ENCODE results near the gene EIF3L.

EIF3L gene

DNA sequence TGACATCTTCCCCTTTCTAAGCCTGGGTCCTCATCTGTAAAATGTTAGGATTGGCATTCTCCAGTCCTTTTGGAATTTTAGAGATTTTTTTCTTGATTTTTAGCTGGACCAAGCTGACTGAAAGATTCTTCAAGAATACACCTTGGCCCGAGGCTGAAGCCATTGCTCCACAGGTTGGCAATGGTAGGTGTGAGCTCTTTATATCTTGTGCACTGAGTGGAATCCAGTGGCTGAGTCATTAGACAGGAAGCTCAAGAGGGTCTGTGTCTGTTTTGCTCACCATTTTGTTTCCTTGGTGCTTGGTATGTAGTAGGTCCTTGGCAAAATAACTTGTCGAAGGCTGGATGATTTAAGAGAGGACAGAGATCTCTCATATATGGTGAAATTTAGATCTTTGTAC lies 6.2 kb downstream of the EIF3L start:
- no peak for DNase-seq

DNA sequence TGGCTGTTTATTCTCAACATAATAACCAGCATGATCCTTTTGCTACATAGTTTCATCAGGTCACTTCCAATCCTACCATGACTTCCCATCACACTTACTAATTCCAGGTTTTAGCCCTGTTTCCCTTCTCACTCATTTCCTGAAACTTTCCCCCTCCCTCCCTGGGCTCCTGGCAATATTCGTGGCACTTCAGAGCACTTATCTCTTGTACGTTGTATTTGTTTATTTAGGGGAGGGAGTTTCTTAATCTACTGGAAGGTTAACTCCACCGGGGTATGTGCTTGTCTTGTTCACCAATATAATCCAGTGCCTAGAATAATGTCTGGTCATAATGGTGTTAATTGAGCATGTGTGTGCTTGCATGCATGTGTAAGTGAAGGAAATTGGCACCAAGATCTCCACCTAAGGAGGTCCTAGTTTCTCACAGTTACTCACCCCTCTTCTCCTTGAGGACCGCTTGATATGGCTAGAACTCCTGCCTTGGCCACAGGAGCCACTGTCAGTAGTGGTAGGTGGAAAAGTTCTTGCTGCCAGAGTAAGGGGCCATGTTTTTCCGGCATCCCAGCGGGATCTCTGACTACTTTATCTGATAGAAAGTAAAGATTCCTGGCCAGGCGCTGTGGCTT lies 11.7 kb downstream of the EIF3L start:
- no peak for DNase-seq

DNA sequence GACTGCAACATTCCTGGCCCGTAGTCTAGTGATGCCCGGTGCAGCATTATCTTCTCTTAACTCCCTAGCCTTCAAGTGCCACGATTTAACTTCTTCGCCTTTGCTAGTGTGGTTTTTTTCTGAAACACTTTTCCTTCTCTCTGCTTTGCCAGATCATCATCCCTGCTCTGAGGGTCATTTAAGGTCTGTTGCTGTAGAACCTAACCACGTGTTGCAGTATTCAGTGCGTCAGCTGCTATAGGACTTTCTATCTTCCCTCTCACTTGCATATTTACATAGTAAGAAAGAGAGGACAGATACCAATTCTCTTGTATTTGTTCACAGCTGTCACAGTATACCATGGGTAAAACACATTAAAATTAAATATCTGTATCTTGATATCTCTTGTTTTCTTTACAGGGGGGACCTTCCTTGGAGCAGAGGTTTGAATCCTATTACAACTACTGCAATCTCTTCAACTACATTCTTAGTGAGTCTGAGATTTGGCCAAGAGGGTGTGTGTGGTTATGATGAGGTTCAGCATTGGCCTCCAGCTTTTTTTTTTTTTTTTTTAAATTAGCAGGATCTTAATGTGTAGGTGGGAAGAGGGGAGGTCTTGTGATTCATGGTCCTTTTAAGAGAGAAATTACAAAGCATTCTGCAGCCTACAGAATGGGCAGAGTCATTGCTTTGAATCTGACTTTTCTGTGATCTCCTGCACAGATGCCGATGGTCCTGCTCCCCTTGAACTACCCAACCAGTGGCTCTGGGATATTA lies 13.5 kb downstream of the EIF3L start:
- no peak for DNase-seq

DNA sequence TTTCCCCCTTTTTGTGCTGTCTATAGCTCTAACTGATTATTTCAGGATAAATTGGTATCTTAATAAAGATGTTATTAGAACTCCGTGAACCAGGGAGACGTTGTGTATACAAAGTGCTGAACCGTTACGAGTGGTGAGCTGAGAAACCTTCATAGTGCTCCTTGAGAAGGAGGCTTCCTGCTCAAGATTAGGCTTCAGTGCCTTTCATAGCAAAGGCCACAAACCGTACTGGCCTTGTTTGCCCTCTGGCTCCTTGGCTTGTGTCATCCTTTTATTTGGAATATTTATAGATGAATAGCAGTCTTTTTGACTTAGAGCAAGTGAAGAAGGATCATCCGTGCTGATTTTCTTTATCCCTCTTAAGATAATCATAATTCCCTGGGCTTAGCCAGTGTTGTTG lies 16.3 kb downstream of the EIF3L start:
- no peak for DNase-seq

DNA sequence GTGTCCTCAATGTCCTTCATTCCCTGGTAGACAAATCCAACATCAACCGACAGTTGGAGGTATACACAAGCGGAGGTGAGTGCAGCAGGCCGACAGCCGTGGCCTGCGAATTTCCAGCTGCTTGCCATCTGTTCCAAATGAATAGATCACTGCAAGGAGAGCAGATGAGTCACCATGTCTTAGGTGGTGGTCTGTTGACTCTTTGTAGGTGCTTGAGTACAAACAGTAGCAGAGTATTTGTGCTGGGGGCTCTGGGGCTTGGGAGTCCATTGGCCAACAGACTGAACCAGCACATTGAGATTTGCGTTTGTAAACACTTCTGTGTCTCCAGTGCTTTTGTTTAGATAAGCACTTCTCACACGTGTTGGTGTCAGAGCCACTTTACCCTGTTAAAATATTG lies 21.1 kb downstream of the EIF3L start:
- DNase-seq: no peak

DNA sequence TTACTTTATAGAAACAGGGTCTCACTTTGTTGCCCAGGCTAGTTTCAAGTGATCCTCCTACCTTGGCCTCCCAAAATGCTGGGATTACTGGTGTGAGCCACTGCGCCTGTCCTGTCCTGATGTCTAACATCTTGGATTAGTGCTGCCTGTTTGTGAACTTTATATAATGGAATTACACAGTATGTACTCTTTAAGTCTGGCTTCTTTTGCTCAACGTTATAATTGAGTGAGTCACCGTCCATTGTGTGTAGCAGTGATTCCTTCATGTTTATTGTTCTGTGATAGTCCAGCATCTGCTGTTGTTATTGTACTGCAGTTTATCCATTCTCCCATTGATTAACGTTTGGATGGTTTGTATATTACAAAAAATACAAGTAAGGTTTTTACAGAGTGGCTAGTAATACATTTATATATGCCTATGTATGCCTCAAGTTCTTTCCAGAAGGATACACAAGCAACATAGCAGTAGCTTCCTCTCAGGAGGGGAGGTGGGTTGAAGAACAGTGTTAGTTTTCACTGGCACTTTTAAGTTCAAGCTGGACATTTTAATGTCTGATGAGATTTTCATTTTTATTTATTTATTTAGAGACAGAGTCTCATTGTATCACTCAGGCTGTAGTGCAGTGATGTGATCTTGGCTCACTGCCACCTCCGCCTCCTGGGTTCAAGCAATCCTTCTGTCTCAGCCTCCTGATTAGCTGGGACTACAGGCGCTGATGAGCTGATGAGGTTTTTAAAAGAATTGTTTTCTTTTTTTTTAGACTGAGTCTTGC lies 31.6 kb downstream of the EIF3L start:
- DNase-seq: peak; percentile 29

DNA sequence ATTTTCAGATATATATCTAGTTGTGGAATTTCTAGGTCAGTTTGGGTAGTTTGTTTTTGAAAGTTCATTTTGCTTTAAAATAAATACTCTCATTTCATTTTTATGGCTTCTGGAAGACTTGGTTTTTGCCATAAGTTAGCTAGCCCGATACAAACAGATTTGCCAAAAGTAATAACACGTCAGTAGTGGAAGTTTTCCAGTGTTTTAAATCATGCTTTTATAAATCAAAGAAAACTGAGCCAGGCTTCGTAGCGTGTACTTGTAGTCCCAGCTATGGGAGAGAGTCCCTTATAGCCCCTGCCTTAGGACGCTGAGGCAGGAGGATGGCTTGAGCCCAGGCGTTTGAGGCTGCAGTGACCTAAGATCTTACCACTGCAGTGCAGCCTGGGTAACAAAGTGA lies 35.2 kb downstream of the EIF3L start:
- DNase-seq: no peak

DNA sequence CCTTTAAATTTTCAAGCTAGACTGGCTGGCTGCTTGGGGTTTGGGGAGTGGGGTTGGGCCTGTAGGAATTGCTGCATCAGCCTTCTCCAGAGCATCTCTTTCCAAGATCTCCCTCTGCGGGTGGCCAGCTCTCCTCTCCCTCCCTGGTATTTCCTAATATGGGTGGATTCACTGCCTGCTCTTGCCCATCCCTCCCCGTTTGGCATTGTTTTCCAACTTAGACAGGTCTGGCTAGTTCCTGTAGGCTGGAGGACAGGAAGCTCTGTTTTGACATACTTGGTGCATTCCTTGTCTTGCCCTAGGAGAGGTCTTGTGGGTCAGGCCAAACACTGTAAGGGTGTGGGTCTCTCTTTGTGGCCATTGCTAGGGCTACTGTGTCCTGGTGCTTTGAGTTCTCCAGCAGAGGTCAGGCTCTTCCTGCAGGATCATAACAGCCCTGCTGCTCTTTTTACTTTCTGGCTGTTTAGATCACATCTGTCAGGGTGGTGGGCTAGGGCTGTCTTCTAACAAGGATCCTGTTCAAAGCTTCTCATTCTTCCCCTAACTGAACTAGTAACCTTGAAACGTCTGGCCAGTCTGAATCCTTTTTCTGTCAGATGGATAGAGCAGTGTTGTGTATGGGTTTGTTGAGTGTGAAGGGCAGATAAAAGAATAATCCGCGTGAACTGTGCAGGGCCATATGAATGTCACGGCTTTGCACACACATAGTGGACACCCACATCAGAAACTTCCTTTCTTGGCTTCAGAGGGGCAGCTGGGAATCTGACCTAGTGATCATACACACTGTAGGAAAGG lies 38.6 kb downstream of the EIF3L start:
- no peak for DNase-seq

DNA sequence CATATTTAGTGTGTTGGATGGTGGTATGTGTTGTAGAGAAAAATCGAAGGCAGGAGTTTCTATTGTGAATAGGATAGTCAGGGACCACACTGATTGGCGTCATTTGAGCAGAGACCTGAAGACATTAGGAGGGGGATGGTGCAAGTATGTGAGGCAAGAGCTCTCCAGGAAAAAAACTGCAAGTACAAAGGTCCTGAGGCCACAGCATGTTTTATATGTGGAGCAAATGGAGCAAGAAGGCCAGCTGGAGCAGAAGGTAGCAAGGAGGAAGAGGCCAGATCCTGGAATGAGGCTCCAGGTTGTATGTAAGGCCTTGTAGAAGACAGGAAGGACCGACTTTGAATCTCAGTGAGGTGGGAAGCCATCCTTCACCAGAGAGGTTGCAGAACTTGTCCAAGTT lies 42.7 kb downstream of the EIF3L start:
- DNase-seq: no peak

DNA sequence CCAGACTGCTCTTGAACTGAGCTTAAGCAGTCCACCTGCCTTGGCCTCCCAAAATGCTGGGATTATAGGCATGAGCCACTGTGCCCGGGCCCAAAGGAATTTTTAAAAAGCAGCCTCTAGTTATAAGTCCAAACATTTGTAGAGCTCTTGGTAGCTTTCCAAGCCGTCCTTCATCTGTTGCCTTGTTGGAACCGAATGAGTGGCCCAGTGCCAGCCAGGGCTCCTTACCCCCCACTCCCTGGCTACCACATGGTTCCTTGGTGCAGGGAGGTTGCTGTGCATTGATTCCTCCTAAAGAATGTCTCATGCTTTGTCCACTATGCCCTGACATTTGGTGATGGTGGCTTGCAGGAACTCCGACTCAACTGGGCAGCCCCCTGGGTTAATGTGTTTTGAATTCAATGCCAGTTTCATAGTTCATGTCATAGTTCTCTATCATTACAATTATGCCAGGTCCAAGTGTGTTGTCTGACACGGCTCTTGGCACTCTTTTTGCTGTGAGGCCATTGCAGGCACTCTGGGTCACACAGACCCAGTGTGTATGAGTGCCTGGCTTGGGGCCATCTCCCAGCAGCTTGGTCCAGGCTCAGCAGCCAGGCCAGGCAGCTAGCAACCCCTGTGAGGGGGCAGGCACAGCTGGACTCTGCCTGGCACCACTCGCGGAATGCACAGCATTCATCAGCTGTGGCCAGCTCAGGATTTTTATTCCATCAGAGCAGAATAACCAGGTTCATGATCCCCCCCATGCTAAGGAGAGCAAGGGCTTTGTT lies 43.5 kb downstream of the EIF3L start:
- no peak for DNase-seq

DNA sequence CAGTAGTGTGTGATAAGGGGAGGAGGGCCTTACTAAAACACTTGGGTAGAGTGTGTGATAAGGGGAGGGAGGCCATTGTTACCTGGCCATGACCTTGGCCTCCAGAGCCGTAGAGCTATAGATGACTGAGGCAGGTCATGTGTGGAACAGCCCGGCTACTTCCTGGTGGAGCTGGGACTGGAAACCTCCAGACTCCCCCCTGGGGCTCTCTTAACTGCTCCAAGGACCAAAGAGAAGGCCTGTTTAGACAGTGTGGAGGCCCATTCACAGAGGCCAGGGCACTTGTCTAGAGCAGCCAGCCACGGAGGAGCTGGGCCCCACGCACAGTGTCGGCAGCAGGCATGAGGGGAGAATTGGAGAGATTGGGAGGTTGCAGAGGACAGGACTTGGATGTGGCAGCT lies 44.4 kb downstream of the EIF3L start:
- no peak for DNase-seq

DNA sequence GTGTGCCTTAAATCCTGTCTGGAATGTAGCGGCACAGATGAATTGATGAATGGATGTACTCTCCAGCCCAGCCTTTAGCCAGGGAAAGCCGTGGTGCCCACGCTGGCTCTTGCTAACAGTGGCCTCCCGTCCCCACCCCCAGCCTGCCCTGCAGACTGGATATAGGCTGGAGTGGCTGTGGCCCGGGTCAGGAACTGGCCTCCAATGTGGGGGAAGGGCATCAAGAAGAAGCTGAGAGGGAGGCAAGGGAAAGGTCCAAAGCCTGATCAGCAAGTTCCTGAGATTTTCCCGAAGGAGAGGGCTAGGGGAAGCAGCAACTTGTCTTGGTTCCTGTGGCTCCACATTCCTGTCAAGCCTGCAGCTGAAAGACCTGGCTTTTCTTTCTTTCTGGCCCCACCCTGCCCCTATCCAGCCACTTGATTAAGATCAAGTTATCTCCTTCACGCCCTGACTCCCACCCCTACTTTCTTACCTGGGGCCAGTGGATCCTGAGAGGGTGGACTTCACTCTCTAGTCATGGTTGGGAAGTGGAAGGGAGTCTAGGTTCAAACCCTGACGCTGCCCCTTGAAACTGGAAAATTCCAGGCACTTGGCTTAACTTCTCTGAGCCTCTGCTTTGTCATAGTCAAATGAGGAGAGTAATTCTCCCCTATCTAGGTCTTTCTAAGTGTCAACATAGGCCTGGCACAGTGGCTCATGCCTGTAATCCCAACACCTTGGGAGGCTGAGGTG lies 45.9 kb downstream of the EIF3L start:
- DNase-seq: no peak

DNA sequence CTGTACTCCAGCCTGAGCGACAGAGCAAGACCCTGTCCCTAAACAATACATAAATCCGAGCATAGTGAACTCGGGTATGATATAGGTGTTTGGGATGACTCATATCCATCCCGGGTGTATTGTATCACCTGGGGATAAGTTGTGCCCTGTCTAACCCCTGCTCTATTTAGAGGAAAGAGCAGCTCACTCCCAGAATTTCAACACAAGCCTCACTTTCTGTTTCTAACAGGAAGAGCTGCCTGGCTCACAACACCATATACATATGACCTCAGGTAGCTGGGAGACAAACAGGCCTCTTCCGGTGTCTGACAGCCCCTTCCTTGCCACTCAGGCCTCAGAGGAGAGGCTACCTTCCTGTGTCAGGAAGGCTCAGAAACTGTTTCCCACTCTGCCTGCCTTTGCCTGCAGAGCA lies 47.0 kb downstream of the EIF3L start:
- DNase-seq: no peak

DNA sequence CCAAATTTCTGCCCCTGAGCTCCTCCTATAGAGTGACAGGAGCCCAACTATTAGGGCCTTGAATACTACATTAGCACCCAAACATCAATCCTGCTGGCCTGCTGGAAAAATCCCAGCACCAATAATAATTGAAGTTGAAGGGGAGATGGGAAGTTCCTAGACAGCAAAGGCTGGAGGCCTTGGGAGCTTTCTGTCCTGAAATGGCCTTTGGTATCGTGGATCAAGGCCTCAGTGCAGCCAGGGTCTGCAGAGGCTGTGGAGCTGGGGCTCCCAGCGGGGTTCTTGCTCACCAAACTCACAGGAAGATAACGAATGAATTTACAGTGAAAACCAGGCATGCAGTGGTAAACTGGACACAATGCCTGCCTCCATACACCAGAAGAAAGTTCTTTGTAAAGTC lies 47.7 kb downstream of the EIF3L start:
- no peak for DNase-seq

DNA sequence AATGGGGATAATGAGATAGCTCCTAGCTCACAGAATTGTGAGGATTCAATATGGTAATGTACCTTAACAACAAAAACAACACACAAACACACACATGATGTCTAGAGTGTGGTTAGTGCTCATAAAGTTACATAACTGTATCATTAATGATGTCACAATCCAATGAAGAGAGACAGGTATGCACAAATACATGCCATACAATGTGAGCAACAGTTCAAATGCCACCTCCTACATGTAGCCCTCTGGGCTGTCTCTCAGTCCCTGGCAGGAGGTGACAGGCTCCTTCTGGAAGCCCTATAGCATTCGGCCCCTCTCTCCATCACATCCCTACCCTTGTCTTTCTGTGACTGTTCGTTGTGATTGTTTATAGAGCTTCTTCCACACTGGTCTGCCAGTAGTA lies 48.6 kb downstream of the EIF3L start:
- DNase-seq: no peak

DNA sequence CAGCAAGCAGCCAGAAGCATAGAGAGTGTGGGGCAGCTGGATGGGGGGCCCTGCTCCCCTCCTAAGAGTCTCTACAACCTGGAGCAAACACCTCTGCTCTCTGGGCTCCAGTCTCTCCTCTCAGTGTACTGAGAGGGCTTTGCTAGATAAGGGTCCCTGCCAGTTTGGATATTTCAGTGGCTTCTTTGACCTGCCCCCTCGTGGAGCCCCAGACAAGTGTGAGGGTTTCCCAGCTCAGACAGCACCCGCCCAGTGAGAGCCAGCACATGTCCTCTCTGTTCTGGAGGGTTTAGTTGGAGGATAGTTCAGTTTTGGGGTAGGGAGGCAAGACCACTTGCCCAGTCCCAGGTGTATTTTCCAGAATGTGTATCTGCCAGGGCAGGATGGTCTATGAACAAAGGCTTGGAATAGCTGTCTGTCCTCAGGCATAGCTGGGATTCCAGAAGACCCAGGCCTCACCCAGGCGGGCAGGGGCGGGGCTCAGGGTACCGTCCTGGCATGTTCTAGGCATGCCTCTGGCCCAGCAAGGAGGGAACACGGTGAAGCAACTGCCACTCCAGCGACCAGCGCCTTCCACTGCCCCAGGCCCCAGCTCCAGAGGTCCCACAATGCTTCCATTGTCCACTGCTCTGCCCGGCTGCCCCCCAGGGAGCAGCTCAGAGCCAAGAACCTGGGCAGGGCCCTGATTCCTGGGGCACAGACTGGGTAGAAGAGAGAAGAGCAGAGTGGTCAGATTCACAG lies 49.4 kb downstream of the EIF3L start:
- no peak for DNase-seq

DNA sequence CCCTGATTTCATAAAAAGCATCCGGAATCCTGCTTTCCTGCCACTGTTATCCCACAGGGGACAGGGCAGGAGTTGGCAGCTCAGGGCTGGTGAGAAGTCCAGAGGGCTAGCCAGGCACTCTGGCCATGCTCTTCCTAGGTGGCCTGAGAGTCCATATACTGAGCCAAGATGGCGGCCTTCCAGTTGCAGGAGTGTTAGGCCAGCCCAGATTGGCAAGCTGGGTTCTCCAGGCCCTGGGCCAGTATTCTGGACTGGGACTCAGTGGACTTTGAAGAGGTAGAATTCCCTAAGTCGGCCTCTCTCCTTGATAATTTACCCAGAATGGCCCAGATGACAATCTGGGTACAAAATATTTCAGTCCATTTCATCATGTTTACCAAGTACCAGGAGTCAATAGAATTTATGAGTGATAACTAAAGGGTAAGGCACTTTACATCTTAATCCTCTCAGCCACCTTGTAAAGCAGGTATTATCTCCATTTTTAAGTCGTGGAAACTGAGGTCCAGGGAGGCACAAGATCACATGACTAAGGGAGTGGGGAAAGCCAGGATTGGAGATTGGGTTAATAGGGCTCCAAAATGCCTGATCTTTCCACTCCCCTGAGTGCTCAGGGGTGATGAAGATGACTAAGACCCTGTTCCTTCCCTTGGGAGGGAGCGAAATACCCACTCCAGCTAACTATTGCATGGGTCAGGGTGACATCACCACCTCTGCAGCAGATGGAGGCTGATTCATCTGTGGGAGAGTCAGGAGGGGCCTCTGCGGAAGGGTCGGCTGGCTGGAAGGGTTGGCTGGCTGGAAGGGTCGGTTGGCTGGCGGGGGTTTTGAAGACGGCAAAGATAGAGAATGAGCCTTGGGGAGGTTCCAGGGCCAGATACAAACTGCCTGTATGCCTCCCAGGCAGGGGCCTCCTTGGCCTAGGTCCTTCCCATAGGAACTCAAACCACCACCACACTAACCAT lies 55.6 kb downstream of the EIF3L start:
- DNase-seq: peak; percentile 94

DNA sequence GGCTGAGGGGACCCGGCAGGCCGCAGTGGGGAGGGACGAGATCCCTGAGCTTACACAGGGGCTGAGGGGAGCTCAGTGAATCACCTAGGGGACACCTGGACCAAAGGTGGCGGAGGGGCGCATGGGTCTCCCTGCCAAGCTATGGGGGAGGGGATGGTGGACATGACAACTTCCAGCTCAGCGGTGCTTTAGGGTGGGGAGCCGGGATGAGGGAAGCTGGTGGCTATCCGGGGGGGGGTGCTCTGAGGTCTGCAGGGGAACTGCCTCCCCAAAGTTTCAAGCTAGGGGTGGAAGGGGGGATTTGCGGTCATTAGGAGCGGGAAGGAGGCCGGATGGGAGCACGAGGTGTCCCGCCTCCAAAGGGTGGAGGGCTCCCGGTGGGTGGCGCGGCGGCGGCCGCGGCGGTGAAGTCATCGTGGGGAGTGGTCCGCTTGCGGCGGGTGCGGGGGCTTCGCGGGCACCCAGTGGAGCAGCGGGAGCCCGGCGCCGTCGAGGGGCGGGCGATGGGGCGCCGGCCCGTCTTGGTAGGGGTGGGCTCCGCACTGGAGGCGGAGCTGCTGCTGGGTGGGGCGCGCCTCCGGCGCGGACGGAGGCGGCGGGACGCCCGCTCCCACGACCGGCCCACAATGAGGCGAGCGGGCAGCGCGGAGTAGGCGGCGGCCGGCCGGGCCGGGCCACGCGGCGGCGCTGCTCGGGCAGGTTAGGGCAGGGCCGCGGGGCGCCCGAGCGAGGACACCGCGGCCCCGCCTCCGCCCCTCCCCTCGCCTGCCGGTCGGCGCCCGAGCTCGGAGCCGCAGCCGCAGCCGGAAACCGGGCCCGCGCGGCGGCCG lies 56.5 kb downstream of the EIF3L start, which contains the start of gene MICALL1:
Gene MICALL1, plus strand, starts transcription at position 764 of the 830 bp plus-strand sequence. CDS start 126 bp downstream, outside the sequence.
- DNase-seq: peak; percentile 40

Measured in amniotic stem cell (primary cell).